HG02798 (cell line): Measurements from ENCODE around the gene PALLD.

Source experiments
- ATAC-seq: cut with Tn5 transposase; IDR thresholded peaks from one replicate; pipeline ENCODE4 v1.9.1; 2021; ENCODE audit warnings: mild to moderate bottlenecking; ENCODE audit not compliant: unreplicated experiment, poor library complexity

PALLD gene

GRCh38 chr4:168741281-168742173 lies 244.7 kb downstream of the PALLD start:
- ATAC-seq = no peak

DNA sequence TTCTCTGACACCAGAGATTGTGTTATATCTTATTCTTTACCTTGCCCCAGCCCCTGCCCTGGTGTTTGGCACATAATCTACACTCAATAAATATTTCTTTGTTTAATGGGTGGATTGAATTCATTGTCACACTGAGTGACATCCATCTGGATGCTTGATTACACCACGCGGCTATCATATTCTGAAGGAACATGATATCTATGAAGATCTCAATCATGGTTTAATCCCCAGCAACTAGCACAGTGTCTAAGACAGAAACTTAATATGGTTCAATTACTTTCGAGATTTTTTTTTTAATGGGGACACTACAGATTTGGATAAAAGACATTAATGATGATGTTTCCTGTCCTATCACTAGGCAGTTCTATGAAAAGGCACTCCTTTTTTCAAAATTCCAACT lies 246.3 kb downstream of the PALLD start:
- no peak for ATAC-seq

DNA sequence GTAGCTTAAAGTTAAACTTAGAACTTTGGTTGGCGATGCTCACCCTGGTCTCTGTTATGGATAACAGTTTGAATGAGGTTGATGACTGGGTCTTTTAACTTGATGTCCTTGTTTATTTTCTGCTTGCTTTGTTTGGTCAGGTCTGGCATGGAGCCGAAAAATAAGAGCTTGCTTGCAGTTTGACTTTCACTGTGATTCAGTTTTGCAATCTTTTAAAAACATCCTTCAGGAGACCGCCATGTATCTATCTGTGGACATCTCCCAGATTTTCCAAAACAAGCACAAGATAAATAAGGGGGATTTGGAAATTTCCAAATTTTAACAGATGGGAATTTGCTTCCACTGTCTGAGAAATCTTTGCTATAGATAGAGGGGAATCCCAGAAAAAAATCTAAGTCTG lies 246.7 kb downstream of the PALLD start:
- no peak for ATAC-seq

DNA sequence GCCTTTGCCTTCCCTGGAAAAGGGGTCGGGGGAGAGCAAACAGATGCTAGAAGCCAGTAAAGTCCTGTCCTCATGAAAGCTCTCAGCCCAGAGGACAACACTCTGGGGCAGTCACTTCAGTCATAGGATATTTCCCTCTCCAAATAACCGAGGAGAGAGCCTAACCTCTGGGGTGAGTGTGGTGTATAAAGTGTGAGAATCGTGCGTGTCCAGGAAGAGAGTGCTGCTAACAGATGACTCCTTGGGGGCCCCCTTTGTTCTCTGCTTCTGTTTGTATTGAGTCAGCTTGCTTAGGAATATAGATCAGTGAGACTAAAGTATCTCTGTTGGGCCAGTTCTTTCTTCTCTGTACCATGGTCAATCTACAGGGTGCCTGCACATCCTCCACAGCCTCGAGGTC lies 247.2 kb downstream of the PALLD start:
- ATAC-seq = no peak

DNA sequence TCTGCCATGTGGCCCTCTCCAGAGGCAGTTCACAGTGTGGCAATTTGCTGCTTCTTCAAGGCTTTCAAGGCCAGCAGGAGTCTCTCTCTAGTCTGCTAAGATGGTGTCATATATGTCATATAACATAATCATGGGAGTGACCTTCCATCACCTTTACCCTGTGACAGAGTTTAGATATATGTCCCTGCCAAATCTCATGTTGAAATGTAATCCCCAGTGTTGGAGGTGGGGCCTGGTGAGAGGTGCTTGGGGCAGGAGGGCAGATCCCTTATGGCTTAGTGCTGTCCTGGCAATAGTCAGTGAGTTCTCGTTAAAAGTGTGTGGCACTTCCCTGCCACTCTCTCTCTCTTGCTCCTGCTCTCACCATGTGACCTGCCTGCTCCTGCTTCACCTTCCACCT lies 252.0 kb downstream of the PALLD start:
- no peak for ATAC-seq

DNA sequence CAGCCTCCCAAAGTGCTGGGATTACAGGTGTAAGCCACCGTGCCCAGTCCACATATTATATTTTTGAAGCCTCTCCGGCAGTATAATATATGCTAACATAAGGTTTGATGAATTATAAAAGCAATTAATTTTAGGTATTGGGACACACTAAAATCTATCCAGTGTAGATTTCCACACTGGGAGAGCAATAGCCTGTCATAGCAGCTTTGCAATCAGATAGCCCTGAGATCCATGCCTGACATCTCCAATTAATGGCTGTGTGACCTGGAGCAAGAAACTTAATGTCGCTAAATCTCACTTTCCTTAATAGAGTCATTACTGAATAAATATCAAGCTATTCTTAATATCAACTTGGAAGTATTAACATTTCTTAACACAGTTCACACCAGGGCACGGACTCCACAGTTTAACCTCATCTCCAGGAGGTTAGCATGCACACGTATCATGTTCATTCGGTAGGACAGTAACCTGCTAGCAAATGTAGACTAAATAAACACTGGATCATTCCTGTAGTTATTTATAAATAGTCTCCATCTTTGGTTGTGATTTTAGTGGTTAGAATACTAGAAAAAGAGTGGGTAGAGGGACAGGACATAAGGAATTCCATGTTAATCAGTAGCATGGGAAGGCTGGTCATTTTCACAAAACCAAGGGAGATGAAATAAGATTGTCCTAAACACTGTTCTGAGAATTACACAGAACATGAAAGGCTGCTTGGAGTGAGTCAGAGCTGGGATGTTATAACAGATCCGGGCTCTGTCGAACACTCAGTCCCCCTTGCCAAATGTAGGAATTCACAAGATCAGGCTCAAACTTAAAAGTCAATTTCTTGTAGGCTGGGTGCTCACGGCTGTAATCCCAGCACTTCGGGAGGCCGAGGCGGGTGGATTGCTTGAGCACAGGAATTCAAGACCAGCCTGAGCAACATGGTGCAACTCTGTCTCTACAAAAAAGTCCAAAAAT lies 254.7 kb downstream of the PALLD start:
- ATAC-seq = no peak

- ATAC-seq = no peak
These were observed 259.0 kb downstream of the PALLD start for GRCh38 chr4:168755598-168756477.

DNA sequence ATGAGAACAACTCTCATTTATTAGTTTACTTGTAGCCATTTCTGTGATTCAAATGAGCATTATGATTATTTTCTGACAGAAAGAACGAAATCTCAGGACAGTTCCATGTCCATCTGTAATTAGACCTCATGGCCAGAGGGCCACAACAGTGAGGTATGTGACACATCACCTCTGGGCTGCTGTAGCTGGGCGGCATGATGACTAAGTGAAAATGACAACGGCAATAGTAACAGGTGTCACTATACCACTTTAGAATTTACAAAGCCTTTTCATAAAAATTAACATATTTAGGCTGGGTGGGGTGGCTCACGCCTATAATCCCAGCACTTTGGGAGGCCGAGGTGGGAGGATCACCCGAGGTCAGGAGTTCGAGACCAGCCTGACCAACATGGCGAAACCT lies 260.6 kb downstream of the PALLD start:
- no peak for ATAC-seq

DNA sequence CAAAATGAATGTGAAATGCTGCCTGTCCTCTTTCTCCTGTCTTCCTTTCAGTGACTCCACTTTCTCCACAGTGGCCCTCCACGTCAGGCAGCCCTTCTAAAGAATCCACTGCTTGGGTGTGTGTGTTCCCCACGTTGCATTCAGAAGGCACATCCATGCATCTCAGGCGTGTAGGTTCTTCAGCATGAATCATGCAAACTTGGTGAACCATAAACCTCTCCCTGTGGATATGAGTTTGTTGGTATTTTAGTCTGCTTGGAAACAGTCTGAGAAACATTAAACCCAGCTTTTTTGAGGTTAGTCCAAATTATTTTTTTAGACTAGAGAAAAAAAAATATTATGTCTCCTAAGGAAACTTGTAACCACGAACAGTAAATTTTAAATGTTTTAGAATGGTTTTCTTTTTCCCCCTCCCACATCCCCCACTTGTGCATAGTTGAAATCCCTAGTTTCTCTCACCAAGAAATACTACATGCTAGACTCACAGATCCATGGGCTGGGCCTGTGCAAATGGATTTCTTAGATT lies 261.6 kb downstream of the PALLD start:
- ATAC-seq = no peak

DNA sequence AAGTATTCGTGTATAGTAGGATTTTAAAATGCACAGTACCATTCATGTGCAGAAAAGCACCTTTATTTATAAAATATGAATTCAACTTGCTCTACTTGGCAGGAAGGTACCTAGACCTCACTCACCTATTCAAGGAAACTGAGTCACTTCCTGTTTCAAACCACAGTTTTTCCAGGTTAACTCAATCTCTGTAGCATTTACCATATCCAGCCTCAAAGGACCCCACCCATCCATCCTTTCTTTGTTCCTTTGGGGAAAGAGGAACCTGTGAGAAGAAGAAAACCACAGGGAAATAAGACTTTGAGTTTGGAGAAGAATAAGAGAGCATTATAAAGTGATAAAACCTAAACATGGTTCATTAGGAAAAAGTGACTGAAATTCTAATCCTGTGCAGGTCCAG lies 262.5 kb downstream of the PALLD start:
- no peak for ATAC-seq

DNA sequence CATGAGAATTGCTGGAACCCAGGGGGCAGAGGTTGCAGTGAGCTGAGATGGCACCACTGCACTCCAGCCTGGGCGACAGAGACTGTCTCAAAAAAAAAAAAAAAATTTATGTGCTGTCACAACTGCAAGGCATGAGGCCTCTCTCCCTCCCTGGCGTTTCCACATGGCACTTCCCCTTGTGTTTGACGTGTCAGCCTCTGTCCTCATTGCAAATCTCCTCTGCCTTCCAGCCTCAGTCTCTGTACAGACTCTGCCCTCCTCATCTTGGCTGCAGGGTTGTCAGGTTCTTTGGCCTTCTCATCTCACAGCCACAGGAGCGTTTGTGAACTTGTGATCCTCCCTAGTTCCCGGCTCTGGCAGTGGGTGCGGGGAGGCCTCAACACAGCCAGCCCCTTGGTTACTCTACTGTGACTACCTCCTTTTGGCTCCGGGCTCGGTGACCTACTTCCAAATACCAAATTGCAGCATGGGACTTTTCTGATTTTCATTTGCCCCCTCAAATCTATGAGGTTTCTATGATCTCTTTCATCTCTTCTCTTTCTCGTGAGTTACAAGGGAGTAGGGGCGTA lies 263.2 kb downstream of the PALLD start:
- no peak for ATAC-seq

DNA sequence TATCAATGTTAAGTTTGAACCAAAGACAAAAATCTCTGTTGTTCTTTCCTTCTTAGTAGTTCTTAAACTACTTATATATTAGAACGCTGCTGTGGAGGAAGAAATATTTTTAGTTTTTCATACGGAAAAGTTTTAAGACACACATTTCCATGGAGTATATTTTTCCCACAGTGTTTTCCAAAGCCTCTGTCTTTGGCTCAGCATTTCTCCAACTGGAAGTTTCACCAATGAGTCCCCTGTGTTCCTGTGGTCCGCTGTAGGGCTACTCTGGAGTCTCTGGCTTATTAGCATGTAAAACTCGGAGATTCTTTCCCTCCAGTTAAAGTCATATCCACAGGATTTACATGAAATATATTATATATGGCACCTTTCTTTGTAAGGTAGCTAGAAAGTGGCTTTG lies 264.2 kb downstream of the PALLD start:
- ATAC-seq = no peak

GRCh38 chr4:168765322-168765721 lies 268.5 kb downstream of the PALLD start:
- no peak for ATAC-seq

- no peak for ATAC-seq
These were observed 268.9 kb downstream of the PALLD start for GRCh38 chr4:168765726-168766125.

DNA sequence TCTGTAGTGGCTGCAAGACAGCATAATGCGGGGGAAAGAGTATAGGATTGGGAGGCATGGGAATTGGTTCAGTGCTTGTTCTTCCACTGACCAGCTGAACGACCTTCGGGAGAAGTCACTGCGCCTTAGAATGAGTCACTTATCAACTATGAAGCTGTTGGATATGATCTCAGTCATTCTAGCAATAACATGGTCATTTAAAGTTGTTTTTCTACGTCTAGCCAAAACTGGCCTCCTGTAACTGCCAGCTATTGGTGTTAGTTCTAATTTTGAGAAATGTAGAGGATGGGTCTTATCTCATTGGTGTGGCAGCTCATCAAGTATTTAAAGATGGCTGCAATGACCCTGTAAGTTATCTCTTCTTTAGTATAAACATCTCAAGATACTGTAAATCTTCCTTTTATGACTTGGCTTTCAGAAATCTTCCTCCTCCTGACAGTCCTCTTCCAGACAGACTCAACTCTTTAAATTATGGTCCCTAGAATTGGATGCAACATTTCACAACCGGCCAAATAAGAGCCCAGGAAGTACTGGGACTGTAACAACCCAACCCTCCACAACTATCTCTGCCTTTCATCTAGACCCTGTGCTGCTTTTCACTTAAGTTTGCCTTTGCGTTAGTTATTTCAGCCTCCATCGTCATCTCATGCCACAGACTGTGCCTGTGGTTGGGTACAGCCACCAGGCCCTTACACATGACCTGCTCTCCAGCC lies 269.9 kb downstream of the PALLD start:
- ATAC-seq = no peak

GRCh38 chr4:168769416-168769815 lies 272.6 kb downstream of the PALLD start:
- no peak for ATAC-seq

DNA sequence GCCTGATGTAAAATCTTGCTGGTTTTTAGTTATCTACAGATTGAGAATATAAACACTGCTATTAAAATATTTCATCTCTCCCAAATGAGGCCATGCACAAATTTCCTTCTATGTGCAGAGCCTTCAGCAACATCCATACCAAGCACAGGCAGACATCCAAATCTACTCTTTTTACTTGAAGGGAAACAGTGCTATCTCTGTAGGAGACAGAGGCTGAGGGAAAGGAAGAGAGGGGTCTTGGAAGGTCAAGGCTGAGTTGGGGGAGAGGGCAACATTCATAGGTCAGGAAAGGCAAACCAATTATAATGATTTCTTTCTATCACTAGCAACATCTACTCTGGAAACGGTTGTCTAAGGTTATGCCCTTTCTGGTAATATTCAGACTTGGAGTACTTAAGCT lies 273.0 kb downstream of the PALLD start:
- ATAC-seq = no peak

GRCh38 chr4:168771251-168771650 lies 274.4 kb downstream of the PALLD start:
- ATAC-seq = no peak
